GM21390 (cell line): ENCODE measurements around the gene CPSF7.
"Not testable (repeated sequence)": the region's sequence is repeated elsewhere in the genome, so short reads cannot be mapped to it uniquely, and the experiment has no call there.

Experiments
- ATAC-seq: cut with Tn5 transposase; IDR thresholded peaks from one replicate; pipeline ENCODE4 v1.9.1; 2021; ENCODE audit not compliant: unreplicated experiment

The CPSF7 gene

GRCh38 chr11:61390161-61390560, 39.6 kb downstream of the CPSF7 start:
- no peak for ATAC-seq

- ATAC-seq: no peak
These were observed 45.2 kb downstream of the CPSF7 start for GRCh38 chr11:61384271-61385242.

- ATAC-seq: not testable (repeated sequence)
These were observed 45.9 kb downstream of the CPSF7 start for GRCh38 chr11:61383859-61384258.

GRCh38 chr11:61380884-61381283, 48.9 kb downstream of the CPSF7 start:
- ATAC-seq: no peak

GRCh38 chr11:61378713-61379313, 51.0 kb downstream of the CPSF7 start:
- no peak for ATAC-seq

- no peak for ATAC-seq
These were observed 52.2 kb downstream of the CPSF7 start for GRCh38 chr11:61377461-61378160.

DNA sequence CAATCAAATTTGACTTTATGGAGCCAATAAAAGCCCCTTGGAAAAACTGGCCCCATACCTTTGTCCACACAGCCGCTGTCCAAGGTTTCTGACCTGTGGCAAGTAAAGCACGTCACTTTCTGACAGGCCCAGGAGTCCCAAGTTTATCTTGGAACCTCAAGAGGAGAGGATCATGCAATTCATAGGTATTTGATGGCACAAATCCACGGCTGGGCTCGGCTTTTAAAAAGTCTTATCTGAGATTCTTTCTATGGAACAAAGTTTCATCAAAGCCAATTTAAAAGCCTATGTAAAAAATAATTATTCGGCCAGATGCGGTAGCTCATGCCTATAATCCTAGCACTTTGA, 54.0 kb downstream of the CPSF7 start:
- no peak for ATAC-seq

- no peak for ATAC-seq
These were observed 56.9 kb downstream of the CPSF7 start for GRCh38 chr11:61372659-61373420.

DNA sequence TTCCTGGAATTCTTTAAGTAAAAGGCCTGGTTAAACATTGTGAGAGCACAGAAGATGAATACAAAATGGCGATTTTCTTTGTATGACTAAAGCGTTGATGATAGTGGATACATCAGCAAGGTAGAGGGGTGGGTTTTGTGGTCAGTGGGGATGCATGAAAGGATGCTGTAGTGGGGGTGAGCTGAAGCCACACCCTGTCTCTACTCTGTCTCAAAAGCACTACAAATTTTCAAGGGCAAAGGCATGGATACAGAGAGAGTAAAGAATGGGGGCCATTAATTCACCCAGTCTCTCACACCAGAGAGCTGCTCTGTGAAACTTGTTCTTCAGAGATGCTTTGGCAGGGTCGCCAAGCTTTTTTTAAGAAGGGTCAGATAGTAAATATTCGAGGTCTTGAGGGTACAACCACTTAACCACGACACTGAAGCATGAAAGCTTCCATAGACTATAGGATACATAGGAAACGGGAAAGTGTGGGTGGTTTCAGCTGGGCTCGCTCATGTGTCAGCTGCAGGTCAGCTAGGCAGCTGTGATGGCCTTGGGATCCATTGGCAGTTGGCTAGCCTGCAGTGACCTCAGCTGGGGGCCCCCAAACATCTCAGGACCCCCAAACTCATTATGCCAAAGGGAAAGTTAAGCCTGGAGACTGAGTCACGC, 59.3 kb downstream of the CPSF7 start:
- ATAC-seq: no peak

- ATAC-seq: no peak
These were observed 60.1 kb downstream of the CPSF7 start for GRCh38 chr11:61369372-61370348.

DNA sequence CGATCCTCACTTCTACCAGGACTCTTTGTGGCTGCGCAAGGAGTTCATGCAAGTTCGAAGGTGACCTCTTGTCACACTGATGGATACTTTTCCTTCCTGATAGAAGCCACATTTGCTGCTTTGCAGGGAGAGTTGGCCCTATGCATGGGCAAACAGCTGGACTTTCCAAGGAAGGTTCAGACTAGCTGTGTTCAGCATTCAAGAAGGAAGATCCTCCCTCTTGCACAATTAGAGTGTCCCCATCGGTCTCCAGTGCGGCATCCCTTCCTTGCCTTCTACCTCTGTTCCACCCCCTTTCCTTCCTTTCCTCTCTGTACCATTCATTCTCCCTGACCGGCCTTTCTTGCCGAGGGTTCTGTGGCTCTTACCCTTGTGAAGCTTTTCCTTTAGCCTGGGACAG, 61.1 kb downstream of the CPSF7 start:
- no peak for ATAC-seq

GRCh38 chr11:61367406-61367805, 62.4 kb downstream of the CPSF7 start:
- ATAC-seq: no peak

GRCh38 chr11:61364012-61364675, 65.6 kb downstream of the CPSF7 start:
- no peak for ATAC-seq

DNA sequence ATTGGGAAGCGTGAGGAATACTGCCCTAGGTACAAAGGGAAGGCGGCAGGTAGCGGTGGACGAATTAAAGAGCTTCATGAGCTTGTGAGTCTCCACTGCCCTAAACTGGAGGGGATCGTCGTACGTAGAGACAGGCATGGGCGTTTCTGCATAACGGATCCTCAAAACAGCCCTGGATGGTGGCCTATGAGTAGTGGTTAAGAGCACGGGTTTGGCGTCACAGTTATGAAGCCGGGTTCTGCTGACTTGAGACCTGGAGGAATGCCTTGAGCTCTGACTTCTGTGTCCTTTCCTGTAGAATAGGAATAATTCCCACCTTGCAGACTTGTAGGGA, 67.3 kb downstream of the CPSF7 start:
- no peak for ATAC-seq

- peak; percentile 80 for ATAC-seq
These were observed 67.8 kb downstream of the CPSF7 start, which contains the start of the genes CYB561A3 and TMEM138 for GRCh38 chr11:61361741-61362541. CYB561A3 (minus strand) TSS chr11:61361882; CDS start chr11:61356713, 5,169 bp downstream. TMEM138 (plus strand) TSS chr11:61362374; CDS start chr11:61364391, 2,017 bp downstream.

DNA sequence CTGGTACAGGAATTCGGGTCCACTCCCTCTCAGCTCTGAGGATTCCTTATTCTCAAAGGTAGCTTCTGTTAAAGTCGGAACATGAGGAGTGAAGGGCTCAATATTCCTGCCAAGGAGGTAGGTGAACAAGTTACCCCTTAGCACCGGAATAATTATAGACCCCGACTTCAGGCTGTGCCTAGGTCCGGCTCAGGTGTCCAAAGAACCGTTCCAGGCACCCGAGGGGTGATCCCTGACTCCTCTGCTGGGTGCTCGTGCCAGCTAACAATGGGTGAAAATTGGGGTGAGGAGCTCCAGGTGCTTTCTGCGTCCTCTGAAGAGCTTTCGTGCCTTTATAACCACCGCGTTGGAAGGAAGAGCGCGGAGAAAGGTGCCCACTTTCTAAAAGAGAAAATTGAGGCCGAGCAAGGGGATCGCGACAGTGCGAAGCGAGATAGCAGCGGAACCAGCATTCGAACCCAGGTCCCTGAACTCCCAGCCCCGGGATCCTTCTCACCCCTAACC, 68.5 kb downstream of the CPSF7 start:
- no peak for ATAC-seq

GRCh38 chr11:61359516-61359915, 70.3 kb downstream of the CPSF7 start:
- ATAC-seq: no peak

- no peak for ATAC-seq
These were observed 71.2 kb downstream of the CPSF7 start for GRCh38 chr11:61358566-61358965.
